ENCODE results near the gene PRRC2B.
"Not testable (repeated sequence)": the region's sequence is repeated elsewhere in the genome, so short reads cannot be mapped to it uniquely, and the experiment has no call there.

PRRC2B gene

GRCh38 chr9:131436376-131436775, 42.5 kb downstream of the PRRC2B start:
- no peak for DNase-seq (ENCODE audit: low spot score)

- no peak for DNase-seq (ENCODE audit: low spot score)
These were observed 43.0 kb downstream of the PRRC2B start for GRCh38 chr9:131436865-131437271.

GRCh38 chr9:131438190-131438589, 44.3 kb downstream of the PRRC2B start:
- no peak for DNase-seq (ENCODE audit: low spot score)

DNA sequence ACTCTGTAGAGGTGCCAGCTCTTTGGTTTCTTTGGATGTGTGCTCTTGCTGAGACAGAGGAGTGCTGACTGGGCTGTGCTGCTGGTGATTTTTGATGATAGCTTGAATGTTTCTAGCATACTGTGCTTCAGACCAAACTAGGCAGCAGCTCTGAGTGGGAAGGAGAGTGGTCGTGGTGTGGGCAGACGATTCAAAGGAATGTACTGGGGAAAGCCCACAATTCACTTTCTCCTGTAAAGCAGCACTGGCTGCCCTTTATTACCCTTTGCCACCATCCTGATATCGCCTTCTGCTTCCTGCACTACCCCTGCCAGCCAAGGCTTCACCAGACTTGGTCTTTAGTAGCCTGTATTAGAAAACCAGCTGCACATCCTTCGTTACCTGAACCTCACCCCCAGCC, 45.3 kb downstream of the PRRC2B start:
- no peak for DNase-seq (ENCODE audit: low spot score)

- no peak for DNase-seq (ENCODE audit: low spot score)
These were observed 47.6 kb downstream of the PRRC2B start for GRCh38 chr9:131441441-131441840.

DNA sequence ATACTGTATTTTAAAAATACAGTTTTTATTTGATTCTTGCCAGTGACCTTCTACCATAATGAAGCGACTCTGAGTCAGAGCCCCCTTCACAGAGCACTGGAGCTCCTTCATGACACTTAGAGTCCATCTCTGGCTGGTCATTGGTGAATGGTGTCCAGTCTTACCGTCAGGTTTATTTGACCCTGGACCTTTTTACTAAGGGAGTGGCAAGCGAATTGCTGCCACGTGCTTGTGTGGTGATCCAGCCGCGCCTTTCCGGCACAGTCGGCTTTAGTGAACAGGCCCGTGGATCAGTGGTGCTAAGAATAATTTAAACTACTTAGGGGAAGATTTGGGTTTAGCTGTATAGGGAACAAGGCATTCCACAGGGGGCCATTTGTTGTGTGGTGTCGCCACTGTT, 48.5 kb downstream of the PRRC2B start:
- DNase-seq (ENCODE audit: low spot score): no peak

DNA sequence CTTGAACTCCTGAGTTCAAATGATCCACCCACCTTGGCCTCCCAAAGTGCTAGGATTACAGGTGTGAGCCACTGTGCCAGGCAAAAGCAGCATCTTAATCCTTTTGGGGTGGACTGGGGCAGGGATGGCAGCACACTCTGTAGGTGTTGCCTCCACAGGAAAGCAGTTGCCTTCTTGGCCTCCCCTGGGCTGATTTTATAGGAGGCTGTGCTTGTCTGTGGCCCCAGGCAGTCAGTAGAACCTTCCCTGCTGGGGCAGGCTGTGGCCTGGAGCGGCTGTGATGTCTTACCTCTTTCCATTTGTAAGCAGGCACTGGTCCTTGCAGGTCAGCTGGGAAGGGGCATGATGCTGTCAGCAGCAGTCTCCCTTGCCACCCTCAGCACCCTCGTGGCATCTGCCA, 49.8 kb downstream of the PRRC2B start:
- no peak for DNase-seq (ENCODE audit: low spot score)

DNA sequence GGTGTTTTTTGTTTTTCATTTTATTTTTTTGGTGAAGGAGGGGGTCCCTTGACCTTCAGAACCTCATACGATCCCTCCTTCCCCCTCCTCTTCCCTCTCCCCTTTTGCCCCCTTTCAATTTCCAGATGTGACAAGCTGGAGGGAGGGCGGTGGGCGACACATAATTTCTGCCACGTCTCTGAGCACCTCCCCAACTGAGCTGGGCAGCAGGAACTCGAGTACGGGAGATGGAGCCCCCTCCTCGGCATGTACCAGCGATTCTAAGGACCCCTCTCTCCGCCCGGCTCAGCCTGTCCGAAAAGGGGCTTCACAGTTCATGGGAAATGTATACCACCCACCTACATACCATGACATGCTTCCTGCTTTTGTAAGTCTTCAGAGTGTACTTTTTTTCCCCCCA, 52.4 kb downstream of the PRRC2B start:
- DNase-seq (ENCODE audit: low spot score): no peak

DNA sequence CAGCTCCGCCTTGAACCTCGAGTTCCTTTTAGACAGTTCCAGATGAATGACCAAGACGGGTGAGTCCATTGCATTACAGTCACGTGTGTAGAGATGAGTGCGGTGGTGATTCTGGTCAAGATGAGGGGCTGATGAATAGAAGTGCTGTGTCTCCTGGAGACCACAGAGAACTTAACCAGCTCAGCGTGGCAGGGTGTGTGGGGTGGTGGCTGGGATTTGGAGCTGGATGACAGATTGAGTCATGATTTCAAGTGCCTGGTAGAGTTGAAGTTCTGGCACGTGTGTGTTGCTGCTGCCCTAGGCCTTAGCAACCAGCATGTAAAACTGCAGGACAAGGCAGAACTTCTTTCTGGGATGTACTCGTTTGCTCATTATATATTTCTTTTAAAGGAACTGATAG, 53.3 kb downstream of the PRRC2B start:
- no peak for DNase-seq (ENCODE audit: low spot score)

- DNase-seq (ENCODE audit: low spot score): no peak
These were observed 53.7 kb downstream of the PRRC2B start for GRCh38 chr9:131447600-131447999.

DNA sequence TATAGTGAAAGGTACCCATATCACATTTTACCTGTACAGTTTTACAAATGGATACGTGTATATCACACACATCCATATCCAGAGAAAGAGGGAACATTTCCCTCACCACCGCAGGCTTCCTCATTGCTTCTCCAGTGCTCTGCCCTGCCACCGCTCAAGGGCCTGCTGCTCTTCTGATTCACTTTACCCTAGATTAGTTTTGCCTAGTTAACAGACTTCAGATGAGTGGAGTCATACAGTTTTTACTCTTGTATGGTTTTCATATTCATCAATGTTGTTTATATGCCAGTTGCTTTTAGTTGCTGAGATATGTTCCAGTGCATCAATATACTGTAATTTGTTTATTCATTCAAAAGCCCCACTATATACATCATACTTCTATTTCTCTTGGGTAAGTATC, 54.9 kb downstream of the PRRC2B start:
- no peak for DNase-seq (ENCODE audit: low spot score)

DNA sequence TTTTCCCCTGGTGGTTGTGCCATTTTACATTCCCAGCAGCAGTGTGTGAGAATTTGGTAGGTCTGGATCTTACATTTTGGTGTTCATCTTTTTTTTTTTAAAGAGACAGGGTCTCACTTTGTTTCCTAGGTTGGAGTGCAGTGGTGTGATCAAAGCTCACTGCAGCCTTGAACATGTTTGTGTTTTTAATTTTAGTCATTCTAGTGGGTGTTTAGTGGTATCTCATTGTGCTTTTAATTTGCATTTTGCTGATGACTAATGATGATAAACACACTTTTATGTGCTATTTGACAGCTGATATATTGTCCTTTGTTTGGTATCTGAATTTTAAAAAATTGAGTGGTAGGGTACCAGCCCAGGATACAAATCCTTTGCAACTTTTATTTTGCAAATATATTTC, 55.4 kb downstream of the PRRC2B start:
- DNase-seq (ENCODE audit: low spot score): no peak

GRCh38 chr9:131454028-131454427, 60.1 kb downstream of the PRRC2B start:
- DNase-seq (ENCODE audit: low spot score): no peak

DNA sequence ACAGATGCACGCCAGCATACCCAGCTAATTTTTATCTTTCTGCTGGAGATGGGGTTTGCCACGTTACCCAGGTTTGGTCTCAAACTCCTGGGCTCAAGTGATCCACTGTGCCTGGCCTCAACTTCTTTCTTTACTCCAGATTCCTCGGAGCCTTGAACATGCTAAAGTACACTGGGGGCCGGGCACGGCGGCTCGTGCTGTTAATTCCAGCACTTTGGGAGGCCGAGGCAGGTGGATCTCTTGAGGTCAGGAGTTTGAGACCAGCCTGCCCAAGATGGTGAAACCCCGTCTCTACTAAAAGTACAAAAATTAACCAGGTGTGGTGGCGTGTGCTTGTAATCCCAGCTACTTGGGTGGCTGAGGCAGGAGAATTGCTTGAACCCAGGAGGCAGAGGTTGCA, 61.8 kb downstream of the PRRC2B start:
- not testable (repeated sequence) for DNase-seq (ENCODE audit: low spot score)

- DNase-seq (ENCODE audit: low spot score): no peak
These were observed 63.9 kb downstream of the PRRC2B start for GRCh38 chr9:131457746-131458145.

GRCh38 chr9:131459056-131459455, 65.2 kb downstream of the PRRC2B start:
- DNase-seq (ENCODE audit: low spot score): no peak

- DNase-seq (ENCODE audit: low spot score): no peak
These were observed 67.3 kb downstream of the PRRC2B start for GRCh38 chr9:131461166-131461565.

- no peak for DNase-seq (ENCODE audit: low spot score)
These were observed 70.6 kb downstream of the PRRC2B start for GRCh38 chr9:131464354-131465000.

DNA sequence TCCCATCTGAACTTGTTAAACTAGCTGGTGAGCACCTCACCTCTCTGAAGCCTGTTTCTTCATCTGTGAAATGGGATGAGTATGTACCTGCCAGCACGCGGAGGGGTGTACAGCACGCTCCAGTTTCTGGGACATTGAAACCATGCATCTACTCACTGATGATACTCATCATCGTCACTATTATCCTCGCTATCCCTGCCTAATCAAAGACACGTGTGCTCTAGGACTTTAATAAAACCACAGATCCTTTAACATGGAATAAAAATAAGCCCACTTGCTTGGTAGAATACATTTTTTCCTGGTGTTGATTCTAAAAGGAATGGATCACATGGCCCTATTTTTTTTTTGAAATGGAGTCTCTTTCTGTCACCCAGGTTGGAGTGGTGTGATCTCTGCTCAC, 71.5 kb downstream of the PRRC2B start:
- DNase-seq (ENCODE audit: low spot score): no peak

- no peak for DNase-seq (ENCODE audit: low spot score)
These were observed 73.5 kb downstream of the PRRC2B start for GRCh38 chr9:131467214-131467935.

GRCh38 chr9:131468031-131468430, 74.1 kb downstream of the PRRC2B start:
- DNase-seq (ENCODE audit: low spot score): no peak

GRCh38 chr9:131469356-131469755, 75.5 kb downstream of the PRRC2B start:
- DNase-seq (ENCODE audit: low spot score): no peak

DNA sequence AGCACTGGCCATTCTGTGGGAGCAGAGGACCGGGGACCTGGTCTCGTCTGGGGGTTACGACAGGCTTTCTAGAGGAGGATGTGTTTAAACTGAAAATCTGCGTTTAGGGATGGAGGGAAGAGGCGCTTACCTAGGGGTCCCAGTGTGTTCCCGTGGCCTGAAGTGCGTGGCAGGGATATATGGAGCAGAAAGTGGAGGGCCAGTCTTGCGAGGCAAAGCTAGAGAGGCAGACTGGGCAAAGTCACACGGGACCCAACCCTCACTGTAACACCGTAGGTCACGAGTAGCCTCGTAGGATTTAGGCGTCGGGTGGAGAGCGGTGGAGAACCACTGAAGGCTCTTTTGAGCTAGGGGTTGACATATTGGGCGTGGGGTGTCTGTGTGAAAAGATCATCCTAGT, 76.1 kb downstream of the PRRC2B start:
- no peak for DNase-seq (ENCODE audit: low spot score)

GRCh38 chr9:131470581-131470991, 76.7 kb downstream of the PRRC2B start:
- DNase-seq (ENCODE audit: low spot score): no peak
